HTR-8/SVneo (cell line): ENCODE results near the gene UCK2.

Experiments used
- DNase-seq: peaks from one replicate; pipeline ENCODE4 v3.0.0; 2011; ENCODE audit warnings: low spot score, mixed read lengths; ENCODE audit not compliant: insufficient read length
- FAIRE-seq: peaks from 2 replicates; lab custom pipeline; 2011; peaks lifted over from hg19 to GRCh38; lab: Jason Lieb, UNC

UCK2 gene

DNA sequence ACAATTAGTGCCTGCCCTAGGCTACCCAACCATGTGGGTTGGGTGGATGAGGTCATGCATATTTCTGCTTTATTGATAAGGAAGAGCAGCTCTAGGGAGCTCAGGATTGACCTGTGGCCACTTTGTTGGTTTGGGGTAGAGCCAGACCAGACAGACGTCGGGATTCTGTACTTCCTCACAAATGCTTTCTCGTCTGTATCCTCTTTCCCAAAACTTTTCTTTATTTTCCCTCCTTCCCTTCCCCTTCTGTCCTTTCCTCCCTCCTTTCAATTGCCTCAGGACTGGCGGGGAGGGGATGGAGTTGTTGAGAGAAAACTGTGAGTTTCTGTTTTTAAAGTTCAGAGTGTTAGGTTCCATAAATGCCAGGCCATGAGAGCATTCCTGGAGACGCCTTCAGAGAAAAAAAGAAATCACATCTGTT, 68.0 kb downstream of the UCK2 start:
- FAIRE-seq (no peak), DNase-seq (no peak)

DNA sequence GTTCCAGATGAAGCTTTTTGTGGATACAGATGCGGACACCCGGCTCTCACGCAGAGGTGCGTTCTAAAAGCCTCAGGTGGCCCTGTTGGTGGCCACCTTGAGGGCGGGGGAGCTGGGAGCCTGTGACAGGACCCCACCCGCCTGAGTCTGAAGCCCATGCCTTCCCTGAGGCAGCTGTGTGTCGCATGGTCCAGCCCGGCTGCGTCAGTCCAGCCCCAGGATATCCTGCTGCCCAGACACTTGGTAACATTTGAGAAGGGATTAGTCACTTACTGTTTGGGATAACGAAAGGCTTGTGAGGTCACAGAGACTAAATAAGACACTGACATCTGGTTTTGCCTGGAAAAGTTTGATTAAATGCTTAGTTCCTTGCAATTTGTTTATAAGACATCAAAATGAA, 68.9 kb downstream of the UCK2 start:
- DNase-seq, result peak; percentile 72
- FAIRE-seq, result no peak

DNA sequence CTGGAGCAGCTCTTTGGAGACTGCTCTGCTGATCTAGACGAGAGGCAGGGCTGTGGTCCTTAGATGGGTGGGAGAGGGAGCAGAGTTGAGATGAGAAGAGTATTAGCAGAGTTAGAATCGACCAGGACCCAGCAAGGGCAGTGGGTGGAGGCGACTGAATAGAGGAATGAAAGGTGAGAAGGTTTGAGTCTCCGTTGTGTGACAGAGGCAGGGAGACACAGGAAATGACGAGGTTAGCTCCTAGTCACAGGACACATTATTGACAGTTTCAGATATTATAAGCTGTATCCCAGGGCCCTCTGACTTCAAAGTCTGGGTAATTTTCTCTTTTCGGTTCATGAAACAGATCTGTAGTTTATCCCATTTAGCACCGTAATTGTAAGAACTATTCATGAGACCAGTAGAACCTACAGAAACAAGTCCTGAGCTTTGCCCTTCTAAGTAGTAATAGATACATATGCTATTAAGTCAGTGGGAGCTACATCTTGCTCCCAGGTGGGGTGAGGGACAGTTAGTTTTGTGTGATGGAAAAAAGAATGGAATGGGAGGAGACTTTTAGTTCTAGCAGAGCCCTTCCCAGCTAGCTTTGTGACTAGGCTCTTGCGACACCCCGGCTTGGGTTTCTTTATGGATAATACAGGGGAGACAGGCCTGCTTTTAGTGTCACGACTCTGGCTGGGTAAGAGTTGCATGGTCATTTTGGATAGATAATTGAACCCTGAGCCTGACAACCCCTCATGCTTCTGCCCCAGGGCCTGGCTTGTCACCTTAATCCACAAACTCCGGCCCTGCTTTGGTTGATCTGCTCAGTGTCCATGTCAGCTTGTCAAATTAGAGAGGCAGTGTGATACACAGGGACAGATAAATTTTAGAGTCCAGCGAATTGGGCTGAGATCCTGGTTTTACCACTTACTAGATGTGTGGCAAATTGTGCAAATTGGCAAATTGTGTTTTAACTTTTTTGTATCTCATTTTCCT, 70.2 kb downstream of the UCK2 start:
- DNase-seq (no peak), FAIRE-seq (no peak)

DNA sequence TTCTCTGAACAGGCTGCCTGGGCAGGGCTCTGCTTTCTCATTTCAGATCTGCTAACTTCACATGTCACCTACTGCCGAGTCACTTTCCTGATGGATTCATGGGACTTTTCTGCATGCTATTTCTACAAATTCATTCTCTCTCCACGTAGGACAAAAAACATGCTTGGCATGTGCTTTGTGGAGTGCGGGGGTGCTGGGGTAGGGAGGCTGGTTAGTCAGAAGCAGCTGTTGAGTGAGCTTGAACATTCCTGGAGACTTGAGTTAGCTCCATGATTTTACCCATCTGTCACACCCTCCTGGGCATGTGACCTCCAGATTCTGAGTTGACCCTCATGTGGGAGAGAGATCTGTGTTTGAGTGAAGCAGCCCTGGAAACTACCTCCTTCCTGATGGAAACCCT, 71.4 kb downstream of the UCK2 start:
- FAIRE-seq (peak; percentile 87), DNase-seq (peak; percentile 91)

DNA sequence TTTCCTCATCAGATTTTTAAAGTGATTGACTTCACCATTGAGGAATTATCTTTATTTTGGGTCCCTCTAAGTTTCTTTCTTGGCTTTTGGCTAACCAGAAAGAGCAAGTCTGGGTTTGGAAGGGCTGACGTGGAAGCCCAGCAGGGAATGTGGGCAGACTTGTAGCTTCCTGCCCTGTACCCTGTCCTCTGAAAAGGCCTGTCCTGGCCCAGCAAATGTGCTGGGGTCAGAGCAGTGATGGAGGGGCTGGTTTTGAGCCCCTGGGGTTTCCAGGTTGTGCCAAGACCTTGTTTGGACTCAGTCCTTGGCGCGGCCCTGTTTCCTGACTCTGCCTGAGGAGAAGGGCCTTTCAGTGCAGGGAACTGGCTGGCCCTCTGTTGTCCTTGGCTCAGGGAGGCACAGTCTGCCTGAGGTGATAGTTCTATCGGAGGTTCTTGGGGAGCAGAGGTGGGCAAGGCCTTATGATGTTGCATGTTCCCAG, 72.1 kb downstream of the UCK2 start:
- DNase-seq (no peak), FAIRE-seq (no peak)

DNA sequence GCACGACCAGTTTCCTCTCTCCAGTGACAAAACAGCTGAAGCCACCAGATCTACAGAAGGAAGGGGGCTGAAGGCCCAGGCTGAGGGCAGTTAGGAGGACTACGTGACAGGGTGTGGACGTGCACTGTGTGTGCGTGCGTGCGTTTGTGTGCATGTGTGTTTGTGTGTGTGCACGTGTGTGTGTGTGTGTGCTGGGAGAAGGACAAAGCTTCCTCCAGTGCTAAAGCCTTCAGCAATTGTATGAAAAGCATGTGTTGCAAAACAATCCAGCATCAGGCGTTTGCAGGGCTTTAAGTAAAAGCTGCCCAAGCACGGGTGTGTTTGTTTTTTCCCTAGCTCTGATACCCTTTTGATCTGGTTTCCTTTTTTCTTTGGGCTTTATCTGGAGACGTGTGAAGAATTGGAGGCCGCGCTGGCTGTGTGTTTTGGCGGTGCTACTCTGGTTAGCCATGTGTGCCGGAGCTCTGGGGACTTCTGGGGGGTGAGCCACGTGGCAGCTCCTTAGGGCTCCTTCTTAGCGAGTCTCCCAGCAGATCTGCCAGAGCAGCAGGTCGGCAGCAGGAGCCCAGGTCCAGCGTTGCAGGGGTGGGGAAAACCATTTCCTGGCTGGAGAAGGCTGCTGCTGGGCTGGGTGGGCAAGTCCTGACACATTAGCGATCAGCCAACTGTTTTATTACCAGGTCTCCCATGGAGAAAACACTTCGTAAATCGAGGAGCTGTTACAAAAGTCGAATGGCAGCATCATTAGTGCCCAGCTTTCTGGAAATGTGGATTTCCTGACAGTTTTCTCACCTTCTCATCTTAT, 73.4 kb downstream of the UCK2 start:
- FAIRE-seq (no peak), DNase-seq (no peak)

DNA sequence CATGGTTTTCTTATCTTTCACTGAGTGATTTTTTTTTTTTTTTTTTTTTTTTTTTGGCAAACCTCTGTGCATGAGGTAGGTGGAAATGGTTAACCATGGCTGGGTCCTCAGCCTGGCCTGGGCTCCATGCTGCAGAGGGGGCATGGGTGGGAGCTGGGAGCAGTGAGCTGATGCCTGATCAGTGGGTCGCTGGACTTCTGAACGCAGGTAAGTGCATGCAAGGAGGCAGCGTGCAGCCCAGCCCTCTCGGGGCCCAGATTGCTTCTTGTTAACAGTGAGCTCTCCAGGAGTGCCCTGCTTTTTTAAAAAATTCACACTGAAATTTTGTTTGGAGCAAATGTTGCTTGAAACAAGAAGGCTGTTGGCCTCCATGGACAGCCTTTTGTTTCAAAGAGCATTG, 75.2 kb downstream of the UCK2 start:
- FAIRE-seq (no peak), DNase-seq (no peak)

DNA sequence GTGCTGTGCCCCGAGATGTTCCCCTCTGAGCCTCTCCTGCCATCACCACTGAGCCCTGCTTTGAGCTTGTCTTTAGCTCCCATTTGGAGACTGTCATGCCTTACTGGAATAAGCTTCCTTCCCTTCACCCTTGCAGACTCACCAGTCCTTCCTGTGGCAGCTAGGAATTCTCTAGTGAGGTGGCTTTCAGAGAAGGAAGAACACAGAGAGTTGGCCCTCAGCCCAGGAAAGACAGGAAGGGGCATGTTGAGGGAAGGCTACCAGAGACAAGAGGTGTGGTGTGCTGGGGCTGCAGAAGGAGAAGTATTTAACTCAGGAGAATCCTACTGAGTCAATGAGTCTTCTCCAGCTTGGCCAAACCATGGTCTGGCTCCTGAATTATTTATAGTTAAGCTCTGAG, 76.3 kb downstream of the UCK2 start:
- peak; percentile 55 for DNase-seq
- no peak for FAIRE-seq

DNA sequence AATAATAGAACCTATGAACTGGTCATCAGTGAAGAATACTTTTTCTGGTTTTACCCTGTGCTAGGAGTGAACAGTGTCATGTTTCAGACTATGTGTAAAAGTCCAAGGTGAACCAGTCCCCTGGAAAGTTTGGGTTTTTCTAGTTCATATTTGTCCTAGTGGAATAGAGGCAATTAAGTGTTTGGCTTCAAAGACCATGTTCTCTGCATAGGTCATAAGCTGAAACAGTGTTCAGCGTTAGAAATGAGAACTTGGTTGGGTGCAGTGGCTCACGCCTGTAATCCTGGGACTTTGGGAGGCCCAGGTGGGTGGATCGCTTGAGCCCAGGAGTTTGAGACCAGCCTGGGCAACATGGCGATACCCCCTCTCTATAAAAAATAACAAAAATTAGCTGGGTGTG, 77.5 kb downstream of the UCK2 start:
- no peak for DNase-seq
- no peak for FAIRE-seq

DNA sequence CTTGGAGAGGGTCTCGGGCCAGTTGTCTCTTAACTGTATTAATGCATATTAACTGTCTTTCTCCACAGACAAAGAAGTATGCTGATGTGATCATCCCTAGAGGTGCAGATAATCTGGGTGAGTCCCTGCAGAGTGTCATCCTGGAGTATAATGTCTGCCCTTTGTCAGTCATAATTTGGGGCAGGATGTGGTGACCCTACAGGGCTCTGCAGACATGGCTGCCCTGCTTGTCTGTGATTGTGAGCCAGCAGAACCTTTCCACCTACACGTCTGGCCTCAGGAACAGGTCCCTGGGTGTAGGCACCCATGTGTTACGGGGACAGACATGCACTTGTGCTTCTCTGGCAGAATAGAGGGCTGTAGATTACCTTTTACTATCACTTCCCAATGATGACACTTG, 78.4 kb downstream of the UCK2 start:
- no peak for DNase-seq
- FAIRE-seq, result no peak

DNA sequence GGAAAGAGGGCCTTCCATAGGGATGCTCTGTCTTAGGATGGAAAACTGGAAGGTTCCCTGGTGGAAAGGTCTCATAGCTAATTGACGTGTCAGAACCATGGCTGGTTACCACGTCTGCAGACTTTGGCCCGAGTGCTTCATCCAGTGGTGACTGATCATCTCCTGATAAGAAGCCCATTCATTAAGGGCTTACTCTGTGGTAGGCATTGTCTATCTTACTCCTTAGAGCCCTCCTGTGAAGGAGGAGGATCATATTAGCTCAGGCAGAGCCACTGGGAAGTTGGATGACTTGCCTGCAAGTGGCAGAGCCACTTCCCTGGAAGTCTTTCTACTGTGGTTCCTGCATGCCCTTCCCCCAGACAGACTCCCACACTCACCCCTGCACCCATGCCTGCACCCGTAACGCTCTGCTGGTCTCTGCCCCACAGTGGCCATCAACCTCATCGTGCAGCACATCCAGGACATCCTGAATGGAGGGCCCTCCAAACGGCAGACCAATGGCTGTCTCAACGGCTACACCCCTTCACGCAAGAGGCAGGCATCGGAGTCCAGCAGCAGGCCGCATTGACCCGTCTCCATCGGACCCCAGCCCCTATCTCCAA, 79.9 kb downstream of the UCK2 start:
- DNase-seq (no peak), FAIRE-seq (no peak)

DNA sequence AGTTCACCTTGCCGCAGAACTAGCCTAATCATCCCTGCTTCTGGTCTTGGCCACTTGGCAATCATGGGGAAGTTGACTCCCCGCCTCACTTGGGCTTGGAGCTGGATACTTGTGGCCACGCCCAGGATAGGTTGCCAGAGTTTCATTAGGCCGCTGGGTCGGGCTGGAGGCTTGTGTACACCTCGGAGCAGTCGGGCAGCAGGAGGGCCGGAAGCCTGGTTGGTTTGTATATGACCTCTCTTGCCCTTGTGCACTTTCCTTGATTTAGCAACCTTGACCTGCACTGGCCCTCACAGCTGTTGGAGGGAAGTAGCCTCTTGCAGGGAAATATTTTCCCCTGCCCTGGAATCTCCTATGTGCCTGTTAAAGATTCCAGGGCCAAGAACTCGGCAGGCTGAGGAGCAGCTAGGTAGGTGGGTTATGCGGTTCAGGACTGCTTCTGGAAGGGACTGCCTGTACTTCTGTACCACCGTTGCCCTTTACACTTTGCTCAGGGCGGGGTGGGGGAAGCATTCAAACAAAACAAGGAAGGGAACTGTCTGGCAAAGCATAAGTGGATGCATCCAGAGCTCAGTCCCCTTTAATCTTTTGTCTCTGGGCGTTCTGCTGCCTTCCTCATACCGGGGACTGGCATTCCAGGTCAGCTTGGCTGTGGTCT, 83.5 kb downstream of the UCK2 start:
- no peak for DNase-seq
- no peak for FAIRE-seq

DNA sequence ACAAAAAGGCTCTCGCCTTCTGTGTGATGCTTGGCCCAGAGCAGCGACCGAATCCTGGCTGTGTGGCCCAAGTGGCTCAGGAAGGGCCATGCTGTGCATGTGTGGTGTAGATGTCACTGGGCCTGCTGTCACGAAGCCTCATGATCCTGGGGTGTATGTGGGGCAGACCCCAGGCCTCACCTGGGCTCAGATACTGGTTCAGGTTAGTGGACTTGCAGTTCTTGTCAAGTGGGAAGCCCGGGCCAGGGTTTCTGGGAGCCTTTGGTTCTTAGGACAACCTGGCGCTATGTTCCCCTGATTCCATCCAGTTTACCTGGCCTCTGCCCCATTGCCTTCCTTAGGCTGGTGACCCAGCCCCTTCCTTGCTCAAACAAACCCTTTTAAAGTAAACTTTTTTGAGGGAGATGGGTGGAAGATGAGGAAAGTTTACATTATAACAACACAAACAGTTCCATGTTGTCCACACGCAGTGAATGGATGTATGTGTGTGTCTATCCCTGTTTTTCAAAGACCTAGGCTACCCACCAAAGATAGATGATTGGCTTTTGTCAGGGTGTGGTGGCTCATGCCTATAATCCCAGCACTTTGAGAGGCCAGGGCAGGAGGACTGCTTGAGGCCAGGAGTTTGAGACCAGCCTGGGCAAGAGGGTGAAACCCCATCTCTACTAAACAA, 84.3 kb downstream of the UCK2 start:
- DNase-seq (no peak), FAIRE-seq (no peak)

DNA sequence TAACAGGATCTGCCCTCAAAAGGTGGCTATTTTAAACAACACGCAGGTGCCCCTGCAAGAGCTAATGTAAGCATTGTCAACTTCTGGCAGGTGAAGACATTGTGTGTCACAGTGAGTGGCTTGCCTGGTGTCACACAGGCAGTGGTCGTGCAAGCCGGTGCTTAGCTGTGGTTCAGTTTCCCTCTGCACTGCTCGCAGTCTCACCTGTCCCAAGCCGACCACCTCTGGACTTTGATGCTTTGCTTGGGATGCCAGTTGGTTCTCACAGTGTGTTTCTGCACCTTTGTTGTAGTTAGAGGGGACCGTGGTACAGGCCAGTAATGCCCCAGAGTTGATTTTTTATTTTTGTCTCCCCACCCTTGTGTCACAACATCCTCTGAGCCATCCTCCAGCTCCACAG, 85.2 kb downstream of the UCK2 start:
- no peak for DNase-seq
- FAIRE-seq, result no peak

DNA sequence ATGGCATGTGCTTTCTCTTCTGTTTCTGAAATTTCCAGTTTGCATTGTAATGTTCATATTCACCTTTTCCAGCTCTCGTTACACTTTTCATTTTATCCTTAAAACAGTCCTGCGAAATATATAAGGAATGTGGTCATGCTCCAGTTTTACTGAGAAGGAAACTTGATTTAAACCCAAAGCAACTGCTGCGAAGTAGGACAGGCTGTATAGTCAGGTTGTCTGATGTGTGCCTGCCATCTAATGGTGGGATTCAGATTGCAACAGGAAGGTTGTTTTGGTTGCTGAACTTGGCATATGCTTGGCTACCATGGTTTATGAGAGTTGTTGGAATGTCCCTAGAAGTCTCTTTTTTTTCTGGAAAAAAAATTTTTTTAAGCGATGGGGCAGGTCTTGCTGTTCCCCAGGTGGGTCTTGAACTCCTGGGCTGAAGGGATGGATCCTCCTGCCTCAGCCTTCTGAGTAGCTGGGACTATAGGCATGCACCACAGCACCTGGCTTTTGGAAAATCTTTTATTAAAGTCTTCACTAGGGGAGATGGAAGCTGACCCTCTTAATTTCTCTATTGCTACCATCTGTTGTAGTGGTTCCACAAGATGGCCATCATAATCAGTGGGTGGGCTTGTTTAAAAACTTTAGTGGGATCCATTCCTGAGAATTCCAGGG, 86.9 kb downstream of the UCK2 start:
- DNase-seq (peak; percentile 80), FAIRE-seq (peak; percentile 90)

DNA sequence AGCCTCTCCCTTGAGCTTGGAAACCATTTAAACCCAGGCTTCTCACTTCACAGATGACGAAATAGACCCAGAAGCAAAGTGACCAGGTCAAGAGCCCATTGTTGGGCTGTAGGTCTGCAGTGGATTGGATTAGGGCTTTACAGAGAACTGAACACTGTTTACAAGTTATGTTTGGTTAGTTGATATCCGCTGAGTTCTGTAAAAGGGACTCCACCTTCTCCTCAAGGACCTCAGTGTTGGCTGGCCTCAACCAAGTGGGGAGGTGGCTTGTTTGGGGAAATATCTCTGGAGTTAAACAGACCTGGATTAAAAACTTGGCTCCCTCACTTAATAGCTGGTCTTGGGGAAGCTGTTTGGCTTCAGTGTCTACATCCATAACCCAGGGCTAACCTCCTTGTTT, 88.1 kb downstream of the UCK2 start:
- FAIRE-seq, result no peak
- no peak for DNase-seq

DNA sequence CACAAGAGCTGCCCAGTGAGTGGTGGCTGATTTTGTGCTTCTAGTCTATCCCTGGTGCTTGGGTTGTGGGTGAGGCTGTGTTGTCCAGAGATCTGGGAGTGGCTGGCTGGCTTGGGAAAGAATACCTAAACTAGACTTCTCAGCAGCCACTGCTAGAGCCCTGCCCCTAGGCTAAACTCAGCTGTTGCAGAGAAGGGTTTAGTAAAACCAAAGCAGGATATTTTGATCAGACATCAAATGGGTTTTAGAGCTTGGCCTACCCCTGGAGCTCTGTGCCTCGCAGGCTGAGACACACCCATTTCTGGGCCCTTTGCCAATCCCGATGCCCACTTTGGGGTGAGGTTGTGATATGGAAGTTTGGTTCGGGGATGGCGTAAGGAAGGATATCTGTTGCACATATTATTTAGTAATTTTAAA, 88.5 kb downstream of the UCK2 start:
- FAIRE-seq, result no peak
- no peak for DNase-seq

DNA sequence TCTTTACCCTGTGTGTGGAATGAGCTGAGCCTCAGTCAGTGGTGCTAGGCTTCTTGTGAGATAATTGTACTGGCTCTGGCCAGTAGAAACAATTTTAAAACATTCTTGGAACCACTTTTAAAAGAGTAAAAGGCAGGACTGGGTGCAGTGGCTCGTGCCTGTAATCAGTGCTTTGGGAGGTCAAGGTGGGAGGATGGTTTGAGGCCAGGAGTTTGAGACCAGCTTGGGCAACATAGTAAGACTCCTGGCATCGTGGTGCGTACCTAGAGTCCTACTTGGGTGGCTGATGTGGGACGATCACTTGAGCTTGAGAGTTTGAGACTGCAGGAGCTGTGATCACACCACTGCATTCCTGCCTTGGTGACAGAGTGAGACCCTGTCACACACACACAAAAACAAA, 89.8 kb downstream of the UCK2 start:
- FAIRE-seq (no peak), DNase-seq (no peak)

DNA sequence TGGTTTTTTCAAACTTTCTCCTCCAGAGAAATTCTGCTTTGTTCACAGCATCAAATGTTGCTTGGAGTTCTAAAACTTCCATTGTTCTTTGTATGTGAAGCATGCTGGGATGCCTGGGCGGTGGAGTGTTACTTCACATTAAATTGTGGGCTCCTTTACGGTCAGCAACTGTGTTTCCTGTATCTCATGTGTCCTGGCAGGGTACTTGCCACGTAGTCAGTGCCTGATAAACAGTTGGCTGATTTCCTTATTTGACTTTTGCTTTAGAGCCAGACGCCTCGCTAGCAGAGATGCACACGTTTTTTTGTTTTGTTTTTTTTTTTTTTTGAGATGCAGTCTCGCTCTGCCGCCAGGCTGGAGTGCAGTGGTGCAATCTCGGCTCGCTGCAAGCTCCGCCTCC, 96.7 kb downstream of the UCK2 start:
- no peak for FAIRE-seq

More for the DNA sequence above, 96.7 kb downstream of the UCK2 start:
- DNase-seq, result no peak
